GM23338 (cell line): ENCODE measurements around the gene ANP32E. TPM values are rescaled to one million over a fixed set of nuclear protein-coding genes. Genes with fewer than 3 reads are reported as not detected.

Source experiments
- ATAC-seq: fragments of 200-7000 bp; cut with Tn5 transposase; 3 replicates; pipeline ENCODE4 v1.9.1; 2020
- DNase-seq: peaks from one replicate; pipeline ENCODE4 v3.0.0-alpha.2; 2015; ENCODE audit warnings: low spot score
- H2AFZ ChIP-seq: fragments of 200-600 bp; sonication (generic); 2 replicates; pipeline ENCODE4 v1.8.0; 2016; ENCODE audit warnings: antibody characterized with exemption, mild to moderate bottlenecking, moderate library complexity
- H3F3A ChIP-seq: fragments of 200-600 bp; sonication (generic); replicated peaks from 2 replicates; pipeline ENCODE4 v1.8.0; 2017; ENCODE audit warnings: antibody characterized with exemption, mixed run types, low read depth
- H3K27ac ChIP-seq: fragments of 200-600 bp; sonication (generic); 2 replicates; pipeline ENCODE4 v1.6.1; 2016; ENCODE audit warnings: low read depth
- H3K27me3 ChIP-seq: fragments of 200-600 bp; sonication (generic); 2 replicates; pipeline ENCODE4 v1.8.0; 2016; ENCODE audit warnings: mild to moderate bottlenecking, mixed run types, moderate library complexity; ENCODE audit not compliant: insufficient read depth
- H3K36me3 ChIP-seq: fragments of 200-600 bp; sonication (generic); 2 replicates; pipeline ENCODE4 v1.8.0; 2016; ENCODE audit warnings: mild to moderate bottlenecking; ENCODE audit not compliant: insufficient read depth
- H3K4me1 ChIP-seq: fragments of 200-600 bp; sonication (generic); 2 replicates; pipeline ENCODE4 v1.8.0; 2016; ENCODE audit warnings: mild to moderate bottlenecking, moderate library complexity; ENCODE audit not compliant: insufficient read depth
- H3K4me2 ChIP-seq: fragments of 200-600 bp; sonication (generic); 2 replicates; pipeline ENCODE4 v1.7.1; 2017; ENCODE audit warnings: mixed run types
- H3K4me3 ChIP-seq: fragments of 200-600 bp; sonication (generic); 2 replicates; pipeline ENCODE4 v1.6.1; 2016; ENCODE audit warnings: mixed run types
- H3K79me2 ChIP-seq: fragments of 200-600 bp; sonication (generic); replicated peaks from 2 replicates; pipeline ENCODE4 v1.8.0; 2017; ENCODE audit warnings: mild to moderate bottlenecking; ENCODE audit not compliant: insufficient read depth
- H3K9me2 ChIP-seq: fragments of 200-600 bp; sonication (generic); 2 replicates; pipeline ENCODE4 v1.8.0; 2017; ENCODE audit not compliant: insufficient read depth
- H4K20me1 ChIP-seq: fragments of 200-600 bp; sonication (generic); replicated peaks from 2 replicates; pipeline ENCODE4 v1.8.0; 2017; ENCODE audit warnings: mild to moderate bottlenecking; ENCODE audit not compliant: insufficient read depth
- H3K27ac Mint-ChIP-seq: 2 replicates; pipeline ENCODE4 v1.8.0; 2020; ENCODE audit warnings: inconsistent platforms, mild to moderate bottlenecking, moderate library complexity, mixed read lengths
- H3K27me3 Mint-ChIP-seq: 3 replicates; pipeline ENCODE4 v1.8.0; 2022; ENCODE audit warnings: low read depth, mild to moderate bottlenecking, moderate library complexity, mixed read lengths, inconsistent platforms; ENCODE audit not compliant: insufficient read depth, poor library complexity
- H3K36me3 Mint-ChIP-seq: 3 replicates; pipeline ENCODE4 v1.8.0; 2021; ENCODE audit warnings: low read depth, mild to moderate bottlenecking, inconsistent platforms, moderate library complexity, mixed read lengths
- H3K4me1 Mint-ChIP-seq: 3 replicates; pipeline ENCODE4 v1.8.0; 2020; ENCODE audit warnings: mild to moderate bottlenecking, inconsistent platforms, mixed read lengths
- H3K4me3 Mint-ChIP-seq: 3 replicates; pipeline ENCODE4 v1.8.0; 2021; ENCODE audit warnings: moderate library complexity, mild to moderate bottlenecking, inconsistent platforms, mixed read lengths
- H3K9me3 Mint-ChIP-seq: 3 replicates; pipeline ENCODE4 v1.8.0; 2020; ENCODE audit warnings: moderate library complexity, mild to moderate bottlenecking, inconsistent platforms, mixed read lengths
- CREB1 ChIP-seq: fragments of 250-450 bp; sonication (Bioruptor Pico); IDR thresholded peaks from 2 replicates; pipeline ENCODE4 v1.5.0; 2020; ENCODE audit warnings: low read depth, mild to moderate bottlenecking, moderate library complexity
- EZH2 ChIP-seq: fragments of 200-600 bp; sonication (generic); IDR thresholded peaks from one replicate; pipeline ENCODE4 v1.8.0; 2017; ENCODE audit warnings: antibody characterized with exemption, mild to moderate bottlenecking, low read depth; ENCODE audit not compliant: unreplicated experiment
- EZH2phosphoT487 ChIP-seq: fragments of 200-600 bp; sonication (generic); IDR thresholded peaks from one replicate; pipeline ENCODE4 v1.8.1; 2018; ENCODE audit warnings: antibody characterized with exemption; ENCODE audit not compliant: unreplicated experiment
- JUNB ChIP-seq: IDR thresholded peaks from one replicate; pipeline ENCODE4 v1.6.1; 2016; ENCODE audit warnings: antibody characterized with exemption; ENCODE audit not compliant: unreplicated experiment
- NANOG ChIP-seq: IDR thresholded peaks from 2 replicates; pipeline ENCODE4 v1.6.1; 2016; ENCODE audit warnings: antibody characterized with exemption, borderline replicate concordance
- POLR2AphosphoS5 ChIP-seq: IDR thresholded peaks from 2 replicates; pipeline ENCODE4 v1.6.1; 2016; ENCODE audit warnings: antibody characterized with exemption, low read depth
- STAT1 ChIP-seq: IDR thresholded peaks from one replicate; pipeline ENCODE4 v1.6.1; 2016; ENCODE audit warnings: antibody characterized with exemption; ENCODE audit not compliant: unreplicated experiment
- ZNF114 ChIP-seq: fragments of 250-450 bp; sonication (Bioruptor Pico); IDR thresholded peaks from 2 replicates; pipeline ENCODE4 v1.5.0; 2020; ENCODE audit warnings: mild to moderate bottlenecking, moderate library complexity
- ZNF331 ChIP-seq: fragments of 250-450 bp; sonication (Bioruptor Pico); IDR thresholded peaks from 2 replicates; pipeline ENCODE4 v1.5.0; 2020; ENCODE audit warnings: low read depth, mild to moderate bottlenecking, moderate library complexity
- polyA plus RNA-seq: library from polyadenylated mRNA; unstranded; fragments of >200 nt; fragmentation: Nextera tagmentation; extraction: Ambion mirVana; gene quantifications from 2 replicates; pipeline ENCODE4 v1.2.1, GENCODE V29; 2016
- total RNA-seq: library from RNA; depleted of rRNA; stranded (reverse); fragments of >200 nt; shearing (Covaris generic); gene quantifications from 2 replicates; pipeline ENCODE4 v1.2.3, GENCODE V29; 2014
- TF ChIP-seq, protein P1 (sequence below): IDR thresholded peaks from 2 replicates; pipeline ENCODE4 v1.6.1; 2016; ENCODE audit warnings: antibody characterized with exemption
- TF ChIP-seq, protein P2 (sequence below), 2 experiments: fragments of 200-600 bp in 1 of 2; sonication (generic) in 1 of 2; conservative IDR thresholded peaks; 2 replicates each; pipeline versions ENCODE4 v1.5.1 to v1.6.1; 2016 to 2017; ENCODE audit warnings: antibody characterized with exemption in 2 of 2, low read depth in 2 of 2, mild to moderate bottlenecking in 2 of 2, moderate library complexity in 1 of 2
- TF ChIP-seq, protein P3 (sequence below): IDR thresholded peaks from one replicate; pipeline ENCODE4 v1.6.1; 2018; ENCODE audit warnings: antibody characterized with exemption; ENCODE audit not compliant: unreplicated experiment
- TF ChIP-seq, protein P4 (sequence below): fragments of 250-450 bp; sonication (Bioruptor Pico); IDR thresholded peaks from 2 replicates; pipeline ENCODE4 v1.5.0; 2020; ENCODE audit warnings: mild to moderate bottlenecking, moderate library complexity

ANP32E gene
- total and polyA plus RNA-seq, 2 experiments from 2014 or later: 88.6 to 257 TPM

DNA sequence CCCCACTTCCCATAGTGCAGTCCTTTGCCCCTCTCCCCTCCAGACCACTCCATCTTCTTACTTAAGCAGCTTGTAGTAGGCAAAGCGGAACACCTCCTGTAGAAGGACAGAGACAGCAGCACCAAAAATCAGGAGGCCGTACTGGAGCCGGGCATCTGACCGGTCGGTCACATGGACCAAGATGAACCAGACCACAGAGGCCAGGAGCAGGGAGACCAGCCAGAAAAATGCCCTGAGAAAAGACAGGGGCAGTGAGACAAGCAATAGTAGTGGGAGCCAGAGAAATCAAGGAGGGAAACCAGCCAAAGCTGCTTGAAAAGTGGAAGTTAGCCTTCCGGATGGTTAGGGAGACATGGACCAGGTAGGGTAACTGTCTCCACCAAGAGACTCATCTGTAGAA, 32.0 kb upstream of the ANP32E start:
- Mint-ChIP-seq H3K36me3 (peaks cover 50% of the 10 kb centered on the region), H3K9me3 (no peaks in the 10 kb centered on the region; the same call in 1 of the 3 replicates), H3K4me1 (peaks cover 32% of the 10 kb centered on the region), H3K4me3 (peak overlapping the region; percentile 99), H3K27ac (peak overlapping the region; percentile 97), H3K27me3 (peaks cover 42% of the 10 kb centered on the region)
- Histone ChIP-seq H3K79me2 (peaks cover 18% of the 10 kb centered on the region), H3F3A (peaks cover 21% of the 10 kb centered on the region), H3K4me2 (peak overlapping the region; percentile 100), H2AFZ (no peak overlapping the region), H3K4me1 (peaks cover 23% of the 10 kb centered on the region), H3K4me3 (peak overlapping the region; percentile 87), H3K36me3 (peaks cover 15% of the 10 kb centered on the region; the same call in 1 of the 2 replicates), H3K27ac (0 out of 2 replicates have a peak overlapping the region, but pooled peaks have one; percentile 51), H3K27me3 (no peaks in the 10 kb centered on the region), H3K9me2 (no peaks in the 10 kb centered on the region), H4K20me1 (no peaks in the 10 kb centered on the region)
- no peak for DNase-seq
- TF ChIP-seq EZH2 (no peak), ZNF114 (CRISPR knock-in tag) (no peak), STAT1 (no peak), EZH2phosphoT487 (no peak), ZNF331 (no peak), JUNB (no peak), NANOG (no peak), POLR2AphosphoS5 (no peak), CREB1 (CRISPR knock-in tag) (no peak)
- TF ChIP-seq, protein P1, sequence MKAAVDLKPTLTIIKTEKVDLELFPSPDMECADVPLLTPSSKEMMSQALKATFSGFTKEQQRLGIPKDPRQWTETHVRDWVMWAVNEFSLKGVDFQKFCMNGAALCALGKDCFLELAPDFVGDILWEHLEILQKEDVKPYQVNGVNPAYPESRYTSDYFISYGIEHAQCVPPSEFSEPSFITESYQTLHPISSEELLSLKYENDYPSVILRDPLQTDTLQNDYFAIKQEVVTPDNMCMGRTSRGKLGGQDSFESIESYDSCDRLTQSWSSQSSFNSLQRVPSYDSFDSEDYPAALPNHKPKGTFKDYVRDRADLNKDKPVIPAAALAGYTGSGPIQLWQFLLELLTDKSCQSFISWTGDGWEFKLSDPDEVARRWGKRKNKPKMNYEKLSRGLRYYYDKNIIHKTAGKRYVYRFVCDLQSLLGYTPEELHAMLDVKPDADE: no peak
- TF ChIP-seq, protein P2, sequence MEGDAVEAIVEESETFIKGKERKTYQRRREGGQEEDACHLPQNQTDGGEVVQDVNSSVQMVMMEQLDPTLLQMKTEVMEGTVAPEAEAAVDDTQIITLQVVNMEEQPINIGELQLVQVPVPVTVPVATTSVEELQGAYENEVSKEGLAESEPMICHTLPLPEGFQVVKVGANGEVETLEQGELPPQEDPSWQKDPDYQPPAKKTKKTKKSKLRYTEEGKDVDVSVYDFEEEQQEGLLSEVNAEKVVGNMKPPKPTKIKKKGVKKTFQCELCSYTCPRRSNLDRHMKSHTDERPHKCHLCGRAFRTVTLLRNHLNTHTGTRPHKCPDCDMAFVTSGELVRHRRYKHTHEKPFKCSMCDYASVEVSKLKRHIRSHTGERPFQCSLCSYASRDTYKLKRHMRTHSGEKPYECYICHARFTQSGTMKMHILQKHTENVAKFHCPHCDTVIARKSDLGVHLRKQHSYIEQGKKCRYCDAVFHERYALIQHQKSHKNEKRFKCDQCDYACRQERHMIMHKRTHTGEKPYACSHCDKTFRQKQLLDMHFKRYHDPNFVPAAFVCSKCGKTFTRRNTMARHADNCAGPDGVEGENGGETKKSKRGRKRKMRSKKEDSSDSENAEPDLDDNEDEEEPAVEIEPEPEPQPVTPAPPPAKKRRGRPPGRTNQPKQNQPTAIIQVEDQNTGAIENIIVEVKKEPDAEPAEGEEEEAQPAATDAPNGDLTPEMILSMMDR (conservative IDR thresholded peaks at IDR 0.05; ENCODE audit: low read depth in 2 of 2): no peak
- TF ChIP-seq, protein P3, sequence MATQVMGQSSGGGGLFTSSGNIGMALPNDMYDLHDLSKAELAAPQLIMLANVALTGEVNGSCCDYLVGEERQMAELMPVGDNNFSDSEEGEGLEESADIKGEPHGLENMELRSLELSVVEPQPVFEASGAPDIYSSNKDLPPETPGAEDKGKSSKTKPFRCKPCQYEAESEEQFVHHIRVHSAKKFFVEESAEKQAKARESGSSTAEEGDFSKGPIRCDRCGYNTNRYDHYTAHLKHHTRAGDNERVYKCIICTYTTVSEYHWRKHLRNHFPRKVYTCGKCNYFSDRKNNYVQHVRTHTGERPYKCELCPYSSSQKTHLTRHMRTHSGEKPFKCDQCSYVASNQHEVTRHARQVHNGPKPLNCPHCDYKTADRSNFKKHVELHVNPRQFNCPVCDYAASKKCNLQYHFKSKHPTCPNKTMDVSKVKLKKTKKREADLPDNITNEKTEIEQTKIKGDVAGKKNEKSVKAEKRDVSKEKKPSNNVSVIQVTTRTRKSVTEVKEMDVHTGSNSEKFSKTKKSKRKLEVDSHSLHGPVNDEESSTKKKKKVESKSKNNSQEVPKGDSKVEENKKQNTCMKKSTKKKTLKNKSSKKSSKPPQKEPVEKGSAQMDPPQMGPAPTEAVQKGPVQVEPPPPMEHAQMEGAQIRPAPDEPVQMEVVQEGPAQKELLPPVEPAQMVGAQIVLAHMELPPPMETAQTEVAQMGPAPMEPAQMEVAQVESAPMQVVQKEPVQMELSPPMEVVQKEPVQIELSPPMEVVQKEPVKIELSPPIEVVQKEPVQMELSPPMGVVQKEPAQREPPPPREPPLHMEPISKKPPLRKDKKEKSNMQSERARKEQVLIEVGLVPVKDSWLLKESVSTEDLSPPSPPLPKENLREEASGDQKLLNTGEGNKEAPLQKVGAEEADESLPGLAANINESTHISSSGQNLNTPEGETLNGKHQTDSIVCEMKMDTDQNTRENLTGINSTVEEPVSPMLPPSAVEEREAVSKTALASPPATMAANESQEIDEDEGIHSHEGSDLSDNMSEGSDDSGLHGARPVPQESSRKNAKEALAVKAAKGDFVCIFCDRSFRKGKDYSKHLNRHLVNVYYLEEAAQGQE: no peak
- TF ChIP-seq, protein P4, sequence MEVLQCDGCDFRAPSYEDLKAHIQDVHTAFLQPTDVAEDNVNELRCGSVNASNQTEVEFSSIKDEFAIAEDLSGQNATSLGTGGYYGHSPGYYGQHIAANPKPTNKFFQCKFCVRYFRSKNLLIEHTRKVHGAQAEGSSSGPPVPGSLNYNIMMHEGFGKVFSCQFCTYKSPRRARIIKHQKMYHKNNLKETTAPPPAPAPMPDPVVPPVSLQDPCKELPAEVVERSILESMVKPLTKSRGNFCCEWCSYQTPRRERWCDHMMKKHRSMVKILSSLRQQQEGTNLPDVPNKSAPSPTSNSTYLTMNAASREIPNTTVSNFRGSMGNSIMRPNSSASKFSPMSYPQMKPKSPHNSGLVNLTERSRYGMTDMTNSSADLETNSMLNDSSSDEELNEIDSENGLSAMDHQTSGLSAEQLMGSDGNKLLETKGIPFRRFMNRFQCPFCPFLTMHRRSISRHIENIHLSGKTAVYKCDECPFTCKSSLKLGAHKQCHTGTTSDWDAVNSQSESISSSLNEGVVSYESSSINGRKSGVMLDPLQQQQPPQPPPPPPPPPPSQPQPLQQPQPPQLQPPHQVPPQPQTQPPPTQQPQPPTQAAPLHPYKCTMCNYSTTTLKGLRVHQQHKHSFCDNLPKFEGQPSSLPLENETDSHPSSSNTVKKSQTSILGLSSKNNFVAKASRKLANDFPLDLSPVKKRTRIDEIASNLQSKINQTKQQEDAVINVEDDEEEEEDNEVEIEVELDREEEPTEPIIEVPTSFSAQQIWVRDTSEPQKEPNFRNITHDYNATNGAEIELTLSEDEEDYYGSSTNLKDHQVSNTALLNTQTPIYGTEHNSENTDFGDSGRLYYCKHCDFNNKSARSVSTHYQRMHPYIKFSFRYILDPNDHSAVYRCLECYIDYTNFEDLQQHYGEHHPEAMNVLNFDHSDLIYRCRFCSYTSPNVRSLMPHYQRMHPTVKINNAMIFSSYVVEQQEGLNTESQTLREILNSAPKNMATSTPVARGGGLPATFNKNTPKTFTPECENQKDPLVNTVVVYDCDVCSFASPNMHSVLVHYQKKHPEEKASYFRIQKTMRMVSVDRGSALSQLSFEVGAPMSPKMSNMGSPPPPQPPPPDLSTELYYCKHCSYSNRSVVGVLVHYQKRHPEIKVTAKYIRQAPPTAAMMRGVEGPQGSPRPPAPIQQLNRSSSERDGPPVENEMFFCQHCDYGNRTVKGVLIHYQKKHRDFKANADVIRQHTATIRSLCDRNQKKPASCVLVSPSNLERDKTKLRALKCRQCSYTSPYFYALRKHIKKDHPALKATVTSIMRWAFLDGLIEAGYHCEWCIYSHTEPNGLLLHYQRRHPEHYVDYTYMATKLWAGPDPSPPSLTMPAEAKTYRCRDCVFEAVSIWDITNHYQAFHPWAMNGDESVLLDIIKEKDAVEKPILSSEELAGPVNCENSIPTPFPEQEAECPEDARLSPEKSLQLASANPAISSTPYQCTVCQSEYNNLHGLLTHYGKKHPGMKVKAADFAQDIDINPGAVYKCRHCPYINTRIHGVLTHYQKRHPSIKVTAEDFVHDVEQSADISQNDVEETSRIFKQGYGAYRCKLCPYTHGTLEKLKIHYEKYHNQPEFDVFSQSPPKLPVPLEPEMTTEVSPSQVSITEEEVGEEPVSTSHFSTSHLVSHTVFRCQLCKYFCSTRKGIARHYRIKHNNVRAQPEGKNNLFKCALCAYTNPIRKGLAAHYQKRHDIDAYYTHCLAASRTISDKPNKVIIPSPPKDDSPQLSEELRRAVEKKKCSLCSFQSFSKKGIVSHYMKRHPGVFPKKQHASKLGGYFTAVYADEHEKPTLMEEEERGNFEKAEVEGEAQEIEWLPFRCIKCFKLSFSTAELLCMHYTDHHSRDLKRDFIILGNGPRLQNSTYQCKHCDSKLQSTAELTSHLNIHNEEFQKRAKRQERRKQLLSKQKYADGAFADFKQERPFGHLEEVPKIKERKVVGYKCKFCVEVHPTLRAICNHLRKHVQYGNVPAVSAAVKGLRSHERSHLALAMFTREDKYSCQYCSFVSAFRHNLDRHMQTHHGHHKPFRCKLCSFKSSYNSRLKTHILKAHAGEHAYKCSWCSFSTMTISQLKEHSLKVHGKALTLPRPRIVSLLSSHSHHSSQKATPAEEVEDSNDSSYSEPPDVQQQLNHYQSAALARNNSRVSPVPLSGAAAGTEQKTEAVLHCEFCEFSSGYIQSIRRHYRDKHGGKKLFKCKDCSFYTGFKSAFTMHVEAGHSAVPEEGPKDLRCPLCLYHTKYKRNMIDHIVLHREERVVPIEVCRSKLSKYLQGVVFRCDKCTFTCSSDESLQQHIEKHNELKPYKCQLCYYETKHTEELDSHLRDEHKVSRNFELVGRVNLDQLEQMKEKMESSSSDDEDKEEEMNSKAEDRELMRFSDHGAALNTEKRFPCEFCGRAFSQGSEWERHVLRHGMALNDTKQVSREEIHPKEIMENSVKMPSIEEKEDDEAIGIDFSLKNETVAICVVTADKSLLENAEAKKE (CRISPR knock-in tag): no peak
- ATAC-seq: no peak
